ENCODE measurements around the gene OR5B3.
"Not testable (repeated sequence)": the region's sequence is repeated elsewhere in the genome, so short reads cannot be mapped to it uniquely, and the experiment has no call there.

OR5B3 gene

DNA sequence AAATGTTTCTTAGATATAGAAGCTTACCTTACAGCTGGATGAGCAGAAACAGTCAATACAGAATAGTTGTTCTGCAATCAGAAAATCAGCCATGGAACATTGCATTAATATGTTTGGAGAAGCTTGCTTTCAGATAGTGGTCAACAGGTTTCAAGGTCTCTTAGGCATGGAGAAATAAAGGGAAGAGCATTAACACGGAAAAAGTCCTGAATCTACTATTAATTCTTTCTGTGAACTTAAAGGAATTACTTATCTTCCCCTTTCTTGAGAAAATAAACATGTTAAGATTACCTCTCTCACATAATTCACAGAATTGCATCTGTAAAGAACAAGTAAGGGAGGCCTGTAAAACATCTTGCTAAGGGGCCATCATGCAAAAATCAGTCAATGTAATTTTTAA, at the start of gene OR5B3:
OR5B3 (minus strand) TSS at position 101 of the 400 bp plus-strand sequence. CDS start 3,465 bp downstream, outside the sequence.
- no peak for DNase-seq

DNA sequence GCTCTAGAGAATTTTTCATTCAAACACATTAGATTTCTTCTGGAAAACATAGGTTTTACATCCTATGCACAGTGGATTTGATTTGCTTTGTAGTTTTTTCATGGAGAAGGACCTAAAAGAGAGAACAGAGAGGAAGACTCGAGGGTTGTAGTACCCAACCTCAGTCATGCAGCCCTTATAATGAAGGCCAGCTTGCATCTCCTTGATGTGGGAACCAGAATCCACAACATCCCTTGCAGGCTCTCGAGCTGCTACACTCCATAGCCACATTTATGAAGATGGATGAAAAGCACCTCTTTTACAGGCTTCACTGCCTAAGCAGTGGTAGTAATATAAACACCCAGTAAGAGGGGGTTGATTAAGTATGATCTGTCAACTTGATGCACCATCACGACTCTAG, 44.9 kb upstream of the OR5B3 start:
- DNase-seq, result no peak

DNA sequence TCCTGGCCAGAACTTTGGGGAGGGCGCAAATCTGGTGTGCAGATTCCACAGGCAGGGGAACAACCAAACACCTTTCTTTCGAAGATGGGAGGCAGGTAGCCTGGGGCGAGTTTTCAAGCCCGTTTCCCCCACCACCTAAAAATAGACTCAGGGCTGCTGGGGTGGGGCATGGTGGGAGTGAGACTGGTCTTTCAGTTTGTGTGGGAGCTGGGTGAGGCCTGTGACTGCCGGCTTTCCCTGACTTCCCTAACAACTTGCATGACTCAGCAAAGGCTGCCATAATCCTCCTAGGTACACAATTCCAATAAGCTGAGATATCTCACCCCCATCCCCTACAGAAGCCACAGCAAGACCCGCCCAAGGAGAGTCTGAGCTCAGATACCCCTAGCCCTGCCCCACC, 39.6 kb upstream of the OR5B3 start:
- DNase-seq, result peak; percentile 0

- no peak for DNase-seq
Observed at GRCh38 chr11:58444300-58444699, 37.6 kb upstream of the OR5B3 start.

DNA sequence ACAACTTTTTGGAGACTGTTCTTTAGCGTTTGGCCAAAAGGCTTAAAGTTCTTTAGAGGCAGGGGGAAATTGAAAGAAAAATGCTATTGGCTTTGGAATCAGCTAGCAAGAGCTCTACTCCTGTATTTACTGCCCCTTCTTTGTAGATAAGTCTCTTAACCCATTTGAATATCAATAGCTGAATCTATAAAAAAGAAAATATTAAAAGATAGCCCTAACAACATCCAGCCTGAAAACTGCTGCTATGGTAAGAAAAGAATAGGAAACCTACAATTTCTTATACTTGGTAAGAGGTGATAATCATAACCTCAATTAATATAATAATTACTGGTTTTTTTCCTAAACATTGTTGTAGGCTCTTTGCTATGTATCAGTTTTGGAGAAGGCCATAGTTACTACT, 35.5 kb upstream of the OR5B3 start, which contains the start of gene OR5B12:
OR5B12 (minus strand) TSS at position 101 of the 400 bp plus-strand sequence. CDS start 2,085 bp downstream, outside the sequence.
- DNase-seq, result no peak

DNA sequence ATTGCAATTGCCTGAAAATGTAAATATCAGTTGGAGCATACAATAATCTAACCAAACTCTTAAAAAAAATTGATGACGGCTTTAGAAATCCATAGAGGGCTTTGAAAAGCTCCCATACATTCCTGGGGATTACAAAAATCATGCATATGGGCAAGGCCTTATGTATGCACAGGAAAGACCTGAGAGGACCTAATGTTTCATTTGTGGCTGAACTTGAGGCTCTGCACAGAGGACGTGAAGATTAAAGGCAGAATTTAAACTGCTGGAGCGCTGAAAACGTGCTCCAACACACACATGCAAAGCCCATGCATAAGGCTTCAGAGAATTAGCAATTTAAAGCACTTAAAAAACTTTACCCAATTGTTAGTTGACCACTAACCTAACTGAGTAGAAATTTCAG, 31.8 kb upstream of the OR5B3 start:
- no peak for DNase-seq

DNA sequence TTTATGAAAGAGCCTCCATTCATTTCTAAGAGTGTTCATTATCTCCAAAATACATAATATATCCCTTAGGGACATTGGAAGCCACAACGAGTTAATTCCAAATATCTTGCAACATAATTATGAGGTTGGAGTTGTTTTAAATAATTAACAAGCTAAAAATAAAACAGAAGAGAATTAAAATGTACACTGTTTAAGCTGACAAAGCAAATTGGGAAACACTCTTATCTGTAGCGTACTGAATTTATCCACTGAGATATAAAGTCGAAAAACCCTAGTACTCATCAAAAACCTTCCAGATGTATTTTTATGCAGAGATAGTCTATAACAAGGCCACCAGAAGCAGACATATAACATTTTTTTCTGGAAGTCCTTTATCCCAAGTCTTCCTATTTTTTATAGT, 27.5 kb upstream of the OR5B3 start:
- no peak for DNase-seq

DNA sequence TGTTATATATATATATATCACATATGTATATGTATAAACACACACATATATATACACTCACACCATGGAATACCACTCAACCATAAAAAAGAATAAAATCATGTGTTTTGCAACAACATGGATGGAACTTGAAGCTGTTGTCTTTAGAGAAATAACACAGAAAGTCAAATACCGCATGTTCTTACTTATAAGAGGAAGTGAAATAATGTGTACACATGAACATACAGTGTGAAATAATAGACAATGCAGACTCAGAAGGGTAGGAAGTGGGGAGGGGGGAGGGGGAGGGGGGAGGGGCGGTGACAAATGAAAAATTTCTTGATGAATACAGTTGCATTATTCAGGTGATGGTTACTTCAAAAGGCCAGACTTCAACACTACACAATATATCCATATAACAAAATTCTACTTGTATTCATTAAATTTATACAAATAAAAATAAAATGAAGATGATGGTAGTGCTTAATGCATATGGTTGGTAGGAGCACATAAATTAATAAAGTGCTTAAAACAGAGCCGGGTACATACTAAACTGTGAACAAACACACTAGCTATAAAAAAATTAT, 27.0 kb upstream of the OR5B3 start:
- DNase-seq, result no peak

GRCh38 chr11:58429273-58429672, 22.6 kb upstream of the OR5B3 start:
- DNase-seq, result no peak

- no peak for DNase-seq
Observed at GRCh38 chr11:58428021-58428420, 21.3 kb upstream of the OR5B3 start, which contains the start of gene OR5B2. Gene OR5B2, minus strand, starts transcription at chr11:58428121. Its CDS starts 4,860 bp downstream, at chr11:58423261.

DNA sequence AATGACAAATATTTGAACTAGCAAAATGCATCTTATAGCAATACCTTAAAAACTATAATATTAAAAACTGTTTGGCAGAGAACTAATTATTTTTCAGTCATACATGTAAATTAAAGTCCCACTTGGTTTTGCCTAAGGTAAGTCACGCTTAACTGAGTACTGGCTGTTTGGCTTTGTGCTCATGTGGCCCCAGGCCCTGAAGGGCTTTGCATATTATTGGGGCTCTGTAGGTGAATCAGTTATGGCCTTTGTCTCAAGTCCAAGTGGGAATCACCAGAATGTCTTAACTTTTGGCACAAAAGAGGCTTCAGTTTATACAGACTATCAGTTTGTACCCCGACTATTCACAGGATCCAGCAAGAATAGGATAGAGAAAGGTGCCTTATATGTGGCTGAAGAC, 7.1 kb downstream of the OR5B3 start:
- not testable (repeated sequence) for DNase-seq

DNA sequence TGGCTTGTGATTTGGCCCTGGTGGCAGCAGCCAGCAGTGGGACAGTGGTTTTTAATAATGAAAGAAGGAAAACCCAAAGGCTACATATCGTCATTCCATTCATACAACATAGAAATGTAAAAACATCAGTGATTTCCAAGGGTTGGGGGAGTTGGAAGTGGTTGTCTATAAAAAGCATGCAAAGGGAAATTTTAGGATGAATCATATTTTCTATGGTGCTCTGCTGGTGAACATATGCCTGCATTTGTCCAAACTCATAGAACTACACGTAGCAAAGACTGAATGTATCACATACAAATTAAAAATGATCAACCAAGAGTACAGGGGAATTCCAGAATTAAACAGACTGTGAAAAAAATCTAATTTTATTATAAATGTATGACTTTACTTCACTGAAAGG, 11.1 kb downstream of the OR5B3 start:
- DNase-seq, result no peak

DNA sequence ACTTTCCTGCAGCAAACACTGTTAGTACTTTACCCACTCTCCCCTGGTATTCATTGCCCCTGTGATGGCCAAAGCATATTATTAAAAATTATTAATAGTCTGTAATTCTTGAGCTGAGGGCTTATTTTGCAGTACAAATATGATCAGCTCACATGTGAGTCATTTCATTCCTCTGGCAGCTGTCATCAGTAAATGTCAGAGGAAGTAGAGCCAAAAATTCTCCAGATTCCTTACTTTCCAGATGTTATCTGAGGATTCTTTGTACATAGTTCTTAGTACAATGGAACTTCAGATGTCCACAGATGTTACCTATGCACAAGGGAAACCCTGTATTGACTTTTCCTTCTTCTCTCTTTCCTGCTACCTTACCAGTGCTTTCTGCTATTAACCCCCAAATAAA, 12.5 kb downstream of the OR5B3 start:
- no peak for DNase-seq

GRCh38 chr11:58392746-58393145, 13.9 kb downstream of the OR5B3 start:
- DNase-seq, result no peak

DNA sequence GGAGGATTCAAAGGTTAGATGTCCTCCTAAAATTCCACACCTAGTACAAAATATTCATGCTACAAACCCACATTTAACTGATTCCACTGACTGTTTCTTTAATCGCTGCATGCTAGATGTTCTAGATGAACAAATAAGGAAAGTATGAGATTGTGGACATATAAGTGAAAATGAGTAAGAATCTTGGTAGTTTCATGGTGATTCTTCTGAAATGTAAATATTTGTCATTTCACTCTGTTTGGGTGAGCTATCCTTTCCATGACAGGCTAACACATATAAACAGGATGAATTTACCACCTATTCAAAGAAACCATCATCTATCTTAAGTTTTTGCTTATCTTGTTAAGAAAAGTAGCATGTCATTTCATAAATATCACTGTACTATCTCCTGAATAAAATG, 14.8 kb downstream of the OR5B3 start:
- DNase-seq, result no peak

GRCh38 chr11:58390551-58391063, 16.1 kb downstream of the OR5B3 start:
- no peak for DNase-seq

- no peak for DNase-seq
Observed at GRCh38 chr11:58358969-58359368, 47.7 kb downstream of the OR5B3 start, which contains the start of gene OR5B17. Gene OR5B17, minus strand, starts transcription at chr11:58359069. Its CDS starts 0 bp downstream, at chr11:58359069.

- no peak for DNase-seq
Observed at GRCh38 chr11:58354727-58355126, 51.9 kb downstream of the OR5B3 start.

All from NCI-H82 (cell line).